ENCODE measurements around the gene TNFRSF1A.

Gene TNFRSF1A

DNA sequence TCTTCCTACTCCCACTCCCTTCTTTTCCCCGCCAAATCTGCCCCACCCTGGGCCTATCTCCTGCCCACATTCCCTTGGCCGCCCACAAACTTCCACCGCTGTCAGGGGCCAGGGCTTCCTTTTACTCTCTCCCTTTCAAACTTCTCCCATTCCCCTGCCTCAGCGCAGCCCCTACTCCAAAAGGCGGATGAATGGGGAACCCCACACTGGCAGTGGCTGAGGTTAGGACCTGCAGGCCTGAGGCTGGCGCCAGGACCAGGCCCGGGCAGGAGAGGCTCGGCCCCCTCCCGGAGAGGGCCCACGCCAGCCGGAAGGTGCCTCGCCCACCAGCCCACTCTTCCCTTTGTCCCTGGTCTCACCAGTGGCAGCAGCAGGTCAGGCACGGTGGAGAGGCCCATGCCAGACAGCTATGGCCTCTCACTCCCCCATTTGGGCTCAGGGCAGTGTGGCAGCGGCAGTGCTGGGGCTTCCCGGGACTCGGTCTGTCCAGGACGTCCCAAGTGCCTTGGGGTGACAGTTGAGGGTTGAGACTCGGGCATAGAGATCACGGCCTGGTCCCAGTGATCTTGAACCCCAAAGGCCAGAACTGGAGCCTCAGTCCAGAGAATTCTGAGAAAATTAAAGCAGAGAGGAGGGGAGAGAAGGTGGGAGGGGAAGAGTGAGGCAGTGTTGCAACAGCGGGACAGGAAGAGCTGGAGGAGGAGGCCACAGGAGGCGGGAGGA lies at the start of gene TNFRSF1A:
TNFRSF1A (minus strand) TSS at position 660 of the 723 bp plus-strand sequence; CDS start at position 398, 262 bp downstream.
- DNase-seq: peak; percentile 82

DNA sequence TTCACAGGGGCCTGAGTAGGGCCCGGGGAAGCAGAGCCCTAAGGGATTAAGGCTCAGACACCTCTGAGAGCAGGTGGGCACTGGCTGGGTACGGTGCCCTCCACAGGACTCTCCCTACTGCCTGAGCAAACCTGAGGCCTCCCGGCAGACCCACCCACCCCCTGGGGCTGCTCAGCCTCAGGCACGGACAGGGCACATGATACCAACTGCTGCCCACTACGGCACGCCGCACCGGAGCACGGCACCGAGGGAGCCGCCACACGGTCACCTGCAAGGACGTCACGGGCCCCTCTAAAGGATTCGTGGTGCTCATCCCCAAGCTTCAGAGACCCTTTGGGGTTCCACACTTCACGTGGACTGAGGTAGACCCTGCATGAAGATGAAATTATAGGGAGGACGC lies 49.1 kb upstream of the TNFRSF1A start:
- DNase-seq: no peak

DNA sequence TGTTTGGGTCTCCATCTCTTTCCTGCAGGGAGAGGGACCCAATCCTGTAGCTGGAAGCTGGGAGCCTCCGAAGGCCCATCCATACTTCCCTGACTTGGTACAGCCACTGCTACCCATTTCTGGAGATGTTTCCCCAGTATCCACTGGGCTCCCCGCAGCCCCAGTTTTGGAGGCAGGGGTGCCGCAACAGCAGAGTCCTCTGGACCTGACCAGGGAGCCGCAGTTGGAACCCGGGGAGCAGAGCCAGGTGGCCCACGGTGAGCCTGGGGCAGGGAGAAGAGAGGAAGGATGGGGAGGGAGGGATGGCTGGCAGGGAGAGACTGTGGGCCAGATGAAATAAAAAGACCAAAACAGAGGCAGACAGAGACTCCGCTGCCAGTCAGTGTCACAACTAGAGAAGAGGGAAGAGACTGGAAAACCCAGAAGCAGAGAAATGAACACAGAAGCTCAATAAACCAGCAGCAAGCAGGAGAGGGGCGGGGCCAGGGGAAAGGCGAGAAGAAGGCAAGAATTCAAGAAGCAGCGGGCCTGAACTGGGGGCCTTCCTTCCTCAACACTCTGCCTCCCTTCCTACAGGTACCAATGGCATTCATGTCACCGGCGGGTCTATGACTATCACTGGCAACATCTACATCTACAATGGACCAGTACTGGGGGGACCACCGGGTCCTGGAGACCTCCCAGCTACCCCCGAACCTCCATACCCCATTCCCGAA lies 48.4 kb upstream of the TNFRSF1A start:
- DNase-seq: no peak

DNA sequence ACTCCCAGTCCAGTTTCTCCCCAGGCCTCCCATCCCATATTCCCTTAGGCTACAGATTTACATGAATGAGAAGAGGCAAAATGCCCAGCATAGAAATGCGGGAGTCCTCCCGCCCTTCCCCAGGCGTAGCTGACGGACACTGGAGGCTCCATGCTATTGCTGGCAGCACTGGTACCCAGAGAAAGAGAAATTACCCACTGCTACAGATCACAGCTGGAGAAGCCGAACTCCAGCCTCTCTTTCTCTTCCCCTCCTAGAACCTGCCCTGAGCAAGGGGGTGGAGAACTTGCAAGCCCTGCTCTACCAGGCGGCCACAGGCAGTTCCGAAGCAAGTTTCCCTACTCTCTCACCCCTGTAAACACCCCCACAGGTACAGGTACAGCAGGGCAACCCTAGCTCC lies 45.7 kb upstream of the TNFRSF1A start:
- no peak for DNase-seq

DNA sequence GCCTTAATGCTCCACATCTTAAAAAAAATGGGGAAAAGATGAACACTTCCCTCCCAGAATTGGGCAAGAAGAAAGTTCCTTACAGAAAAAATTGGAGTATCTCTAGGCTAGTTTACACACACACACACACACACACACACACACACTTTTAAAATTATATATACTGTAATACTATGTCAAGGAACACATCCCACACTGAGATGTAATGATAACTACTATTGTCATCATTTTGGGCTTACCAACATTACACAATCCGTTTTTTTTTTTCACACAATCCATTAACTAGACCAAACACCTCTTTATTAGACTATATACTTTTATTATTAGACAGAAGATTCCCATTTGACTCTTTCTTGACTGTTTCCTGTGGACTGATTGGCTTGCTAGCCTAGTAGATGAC lies 44.6 kb upstream of the TNFRSF1A start:
- peak; percentile 76 for DNase-seq

GRCh38 chr12:6386038-6386437 lies 44.2 kb upstream of the TNFRSF1A start:
- no peak for DNase-seq

DNA sequence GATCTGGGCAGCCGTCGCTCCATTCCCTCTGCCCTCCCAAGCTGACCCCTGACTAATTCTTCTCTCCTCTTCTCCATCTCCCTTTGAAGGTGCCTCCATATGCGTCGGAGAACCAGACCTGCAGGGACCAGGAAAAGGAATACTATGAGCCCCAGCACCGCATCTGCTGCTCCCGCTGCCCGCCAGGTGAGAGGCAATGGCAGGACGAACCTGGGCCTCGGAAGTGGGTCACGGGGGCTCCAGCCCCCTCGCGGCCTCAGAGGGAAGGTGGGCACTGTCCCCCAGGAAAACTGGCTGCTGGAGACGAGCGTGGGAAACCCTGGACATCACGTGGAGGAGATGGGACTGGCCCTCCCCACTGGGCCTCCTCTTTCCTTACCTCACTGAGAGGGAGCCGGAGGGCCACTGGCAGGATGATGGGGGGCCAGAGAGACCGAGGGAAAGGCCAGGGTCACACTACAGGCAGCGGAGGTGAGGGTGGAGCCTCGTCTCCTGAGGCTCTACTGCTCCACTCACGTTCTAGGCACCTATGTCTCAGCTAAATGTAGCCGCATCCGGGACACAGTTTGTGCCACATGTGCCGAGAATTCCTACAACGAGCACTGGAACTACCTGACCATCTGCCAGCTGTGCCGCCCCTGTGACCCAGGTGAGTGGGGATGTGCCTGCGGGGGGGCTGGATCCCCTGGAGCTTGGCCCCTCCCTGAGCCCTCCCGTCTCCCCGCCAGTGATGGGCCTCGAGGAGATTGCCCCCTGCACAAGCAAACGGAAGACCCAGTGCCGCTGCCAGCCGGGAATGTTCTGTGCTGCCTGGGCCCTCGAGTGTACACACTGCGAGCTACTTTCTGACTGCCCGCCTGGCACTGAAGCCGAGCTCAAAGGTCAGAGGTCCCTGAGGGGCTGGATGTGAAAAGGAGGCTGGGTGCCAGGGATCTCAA lies 42.9 kb upstream of the TNFRSF1A start:
- no peak for DNase-seq

DNA sequence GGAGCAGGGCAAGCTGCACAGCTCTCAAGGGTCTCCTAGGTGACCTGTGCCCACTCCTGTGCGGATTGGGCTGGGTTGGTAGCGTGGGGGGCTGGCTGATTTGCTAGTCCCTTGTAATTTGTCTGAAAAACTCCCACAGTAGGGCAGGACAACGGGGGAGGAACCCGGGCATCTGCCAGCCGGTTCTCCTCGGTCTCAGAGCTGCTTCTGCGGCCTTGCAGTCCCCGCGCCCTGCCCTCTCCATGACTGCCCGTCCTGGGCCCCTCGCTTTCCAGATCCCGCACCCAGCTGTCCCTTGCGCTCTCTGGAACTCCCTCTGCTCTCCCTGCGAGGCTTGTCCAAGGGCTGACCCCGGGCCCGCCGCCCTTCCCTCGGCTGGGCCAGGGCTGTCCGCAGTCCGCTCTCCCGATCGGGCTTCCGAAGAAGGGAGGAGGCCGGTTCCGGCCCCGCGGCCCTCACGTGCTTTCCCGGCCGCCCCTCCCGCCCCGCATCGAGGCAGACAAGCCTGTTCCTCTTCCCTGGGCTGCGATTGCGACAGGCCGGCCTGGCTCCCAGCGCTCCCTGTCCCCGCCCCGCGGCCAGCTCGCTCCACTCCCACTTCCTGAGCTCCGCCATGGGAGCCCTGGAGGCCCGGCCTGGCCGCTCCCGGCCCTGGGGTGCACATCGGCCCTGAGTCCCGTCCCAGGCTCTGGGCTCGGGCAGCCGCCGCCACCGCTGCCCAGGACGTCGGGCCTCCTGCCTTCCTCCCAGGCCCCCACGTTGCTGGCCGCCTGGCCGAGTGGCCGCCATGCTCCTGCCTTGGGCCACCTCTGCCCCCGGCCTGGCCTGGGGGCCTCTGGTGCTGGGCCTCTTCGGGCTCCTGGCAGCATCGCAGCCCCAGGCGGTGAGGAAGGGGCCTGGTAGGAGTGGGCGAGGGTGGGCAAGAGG lies 42.0 kb upstream of the TNFRSF1A start, which contains the start of gene LTBR:
LTBR (plus strand) TSS at position 591 of the 927 bp plus-strand sequence; CDS start at position 788, 197 bp downstream.
- peak; percentile 96 for DNase-seq

DNA sequence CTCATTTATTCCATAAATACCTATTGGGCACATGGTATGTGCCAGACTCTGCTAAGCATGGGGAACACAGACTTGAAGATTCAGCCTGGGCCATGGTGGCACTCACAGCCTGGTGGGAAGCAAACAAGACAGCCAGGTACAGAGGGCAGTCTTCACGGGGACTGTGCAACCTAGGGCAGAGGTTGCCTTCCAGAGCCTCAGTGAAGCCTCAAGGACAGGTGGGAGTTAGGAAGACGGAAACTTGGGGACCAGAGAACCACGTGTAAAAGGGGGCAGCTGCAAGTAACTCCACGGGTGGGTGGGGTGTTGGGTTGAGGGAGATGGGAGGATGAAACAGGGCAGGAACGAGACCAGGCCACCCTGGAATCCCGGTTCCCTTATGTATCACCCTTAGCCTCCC lies 41.1 kb upstream of the TNFRSF1A start:
- DNase-seq: no peak

GRCh38 chr12:6382371-6382770 lies 40.5 kb upstream of the TNFRSF1A start:
- no peak for DNase-seq

DNA sequence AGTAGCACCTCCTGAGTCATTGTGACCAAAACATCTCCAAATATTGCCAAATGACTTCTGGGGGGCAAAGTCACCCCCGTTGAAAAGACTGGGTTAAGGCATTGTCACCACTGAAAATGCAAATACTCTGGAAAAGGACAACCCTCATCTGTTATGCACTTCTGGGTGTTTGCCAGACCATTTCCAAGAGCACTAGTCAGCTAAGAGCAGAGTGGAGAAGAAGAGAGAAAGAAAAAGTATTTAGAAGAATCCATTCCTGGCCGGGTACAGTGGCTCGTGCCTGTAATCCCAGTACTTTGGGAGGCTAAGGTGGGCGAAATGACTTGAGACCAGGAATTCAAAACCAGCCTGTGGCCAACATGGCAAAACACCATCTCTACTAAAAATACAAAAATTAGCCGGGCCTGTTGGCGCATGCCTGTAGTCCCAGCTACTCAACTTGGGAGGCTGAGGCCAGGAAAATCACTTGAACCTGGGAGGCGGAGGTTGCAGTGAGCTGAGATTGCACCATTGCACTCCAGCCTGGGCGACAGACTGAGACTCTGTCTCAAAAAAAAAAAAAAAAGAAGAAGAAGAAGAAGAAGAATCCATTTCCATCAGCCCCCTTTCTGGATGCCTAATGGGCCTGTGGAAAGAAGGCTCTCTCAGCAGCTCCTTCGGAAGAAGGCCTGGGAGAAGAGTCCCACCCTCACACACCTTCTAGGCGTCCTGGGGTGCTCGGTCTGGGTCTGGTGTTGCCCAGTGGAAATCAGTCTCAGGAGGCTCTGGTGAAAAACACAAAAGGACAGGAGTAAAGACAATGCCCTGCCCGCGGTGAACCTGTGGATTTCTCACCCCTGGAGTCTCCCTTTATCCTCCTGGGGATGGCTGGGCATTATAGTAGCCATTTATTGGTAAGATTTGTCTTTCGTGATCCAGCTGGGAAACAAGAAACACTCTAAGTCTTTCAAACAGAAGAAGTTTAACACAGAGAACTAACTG lies 38.6 kb upstream of the TNFRSF1A start:
- DNase-seq: no peak

- DNase-seq: peak; percentile 35
Observed at GRCh38 chr12:6378709-6379472, 37.0 kb upstream of the TNFRSF1A start.

- no peak for DNase-seq
Observed at GRCh38 chr12:6377667-6377994, 35.8 kb upstream of the TNFRSF1A start.

- DNase-seq: no peak
Observed at GRCh38 chr12:6376870-6377666, 35.2 kb upstream of the TNFRSF1A start.

DNA sequence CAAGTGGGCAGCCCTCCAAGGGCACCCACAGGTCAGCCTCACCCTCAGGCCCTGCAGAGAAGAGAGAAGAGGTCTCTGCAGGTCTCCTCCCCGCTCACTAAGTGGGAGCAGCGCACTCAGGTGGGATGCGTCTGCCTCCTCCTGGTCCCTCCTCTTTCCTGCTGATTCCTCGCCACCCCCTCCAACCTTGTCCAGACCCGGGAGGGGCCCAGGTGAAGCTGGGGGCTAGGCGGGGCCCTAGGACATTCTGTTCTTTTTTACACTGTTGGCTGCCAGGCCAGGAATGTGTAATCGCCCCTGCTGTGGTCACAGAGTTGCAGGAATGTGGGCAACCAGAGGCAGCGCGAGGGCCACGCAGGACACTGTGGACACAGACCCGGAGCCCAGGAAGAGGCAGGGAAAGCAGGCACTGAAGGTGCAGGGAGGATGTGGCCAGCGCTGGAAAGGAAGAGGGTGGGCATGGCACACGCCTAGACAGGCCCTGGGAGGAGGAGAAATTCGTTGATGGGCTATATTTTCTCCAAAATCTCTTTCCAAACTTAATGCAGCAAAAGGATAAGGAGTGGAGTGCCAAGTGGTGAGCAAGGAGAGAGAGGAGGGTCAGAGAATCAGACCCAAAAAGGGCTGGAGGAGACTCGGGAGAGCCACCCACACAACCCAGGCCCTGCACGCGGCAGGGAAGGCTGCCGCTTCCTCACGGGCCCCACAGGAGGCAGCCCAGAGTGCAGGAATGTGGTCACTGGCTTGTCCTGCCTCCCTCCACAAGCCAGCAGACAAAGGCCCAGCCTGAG lies 34.4 kb upstream of the TNFRSF1A start:
- peak; percentile 38 for DNase-seq

DNA sequence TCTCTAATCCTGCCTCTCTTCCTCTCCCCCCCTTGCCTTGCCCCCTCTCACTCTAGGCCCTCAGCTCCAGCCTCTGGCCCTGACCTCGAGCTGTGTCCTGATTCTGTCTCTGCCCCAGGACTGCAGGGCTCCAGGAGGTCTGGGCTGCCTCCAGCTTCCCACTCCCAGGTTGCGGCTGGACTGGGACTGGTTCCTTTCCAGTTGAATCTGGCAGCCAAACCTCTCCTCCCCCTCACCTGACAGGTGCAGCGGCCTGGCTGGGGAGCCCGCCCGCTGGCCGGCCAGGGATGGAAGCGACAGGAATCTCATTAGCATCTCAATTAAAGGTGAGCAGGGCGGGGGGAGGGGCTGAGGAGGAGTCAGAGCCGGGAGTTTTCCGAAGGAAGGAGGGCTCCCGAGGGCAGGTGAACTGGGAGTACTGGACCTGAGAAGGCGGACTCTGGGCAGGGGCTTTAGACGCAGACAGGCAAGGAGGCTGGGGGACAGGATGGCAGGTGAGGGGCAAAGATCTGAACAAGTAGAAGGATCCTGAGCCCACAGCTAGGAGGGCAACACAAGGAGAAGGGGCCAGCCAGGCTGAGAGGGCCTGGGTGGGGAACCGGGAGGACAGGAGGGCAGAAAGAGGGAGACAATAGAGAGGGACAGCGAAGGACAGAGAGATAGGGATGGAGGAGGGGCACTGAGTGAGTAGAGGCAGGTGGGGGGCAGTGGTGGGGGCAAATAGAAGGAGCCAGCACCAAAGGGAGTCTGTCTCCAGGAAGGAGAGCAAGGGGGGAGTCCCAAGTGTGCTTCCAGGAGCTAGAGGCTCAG lies 33.6 kb upstream of the TNFRSF1A start, which contains the start of gene SCNN1A:
SCNN1A (minus strand) TSS at position 295 of the 810 bp plus-strand sequence. CDS start 780 bp downstream, outside the sequence.
- no peak for DNase-seq

- DNase-seq: no peak
Observed at GRCh38 chr12:6374786-6375160, 32.9 kb upstream of the TNFRSF1A start.
